GM12892 (cell line): ENCODE results near the gene HRAS.

ENCODE experiments used
- POLR2A ChIP-seq: IDR thresholded peaks from 2 replicates; pipeline ENCODE4 v1.6.1; 2011; ENCODE audit warnings: low read depth, low read length, control low read depth
- POLR2AphosphoS5 ChIP-seq: IDR thresholded peaks from 2 replicates; pipeline ENCODE4 v1.6.1; 2011; ENCODE audit warnings: low read depth, low read length, control low read depth
- TAF1 ChIP-seq: IDR thresholded peaks from 2 replicates; pipeline ENCODE4 v1.6.1; 2011; ENCODE audit warnings: low read depth, mild to moderate bottlenecking, control low read depth, low read length, borderline replicate concordance

DNA sequence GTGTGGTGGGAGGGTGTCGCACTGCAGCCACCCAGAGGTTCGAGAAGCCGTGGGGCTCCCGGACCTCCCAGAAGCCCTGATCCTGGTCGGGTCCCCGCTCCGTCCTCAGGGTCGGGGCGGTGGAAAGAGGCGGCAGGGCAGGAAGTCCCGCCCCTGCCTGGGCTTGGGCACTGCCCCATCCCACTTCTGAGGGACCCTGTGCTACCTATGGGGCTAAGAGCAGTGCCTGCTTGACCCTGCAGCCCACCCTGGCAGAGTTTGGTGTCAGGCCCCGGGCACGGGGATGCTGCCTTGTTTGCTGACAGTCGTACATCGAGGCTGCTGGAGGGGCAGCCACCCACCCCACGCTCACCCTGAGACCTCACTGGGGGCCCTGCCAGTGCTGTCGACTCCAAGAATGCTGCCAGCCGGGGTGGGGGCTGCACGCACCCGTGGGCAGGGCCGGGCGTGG, 47.8 kb downstream of the HRAS start:
- TF ChIP-seq POLR2AphosphoS5 (no peak), POLR2A (no peak), TAF1 (no peak)
